Activated CD8-positive, alpha-beta T cell treated with anti-CD3 and anti-CD28 coated beads for 36 hours (primary cell): ENCODE results near the gene SEZ6L. TPM values are rescaled to one million over a fixed set of nuclear protein-coding genes. Genes with fewer than 3 reads are reported as not detected.

ENCODE experiments used
- ATAC-seq: fragments of 200-7000 bp; cut with Tn5 transposase; one replicate; pipeline ENCODE4 v1.10.0; 2021; ENCODE audit warnings: mild to moderate bottlenecking, moderate library complexity
- CTCF ChIA-PET: fragments of 350-600 bp; sonication (Branson Sonifier 250); formaldehyde crosslinking; loops from one replicate; lab custom pipeline; 2021; ENCODE audit warnings: antibody characterized with exemption; lab: Charles Lee
- POLR2A ChIA-PET: fragments of 350-600 bp; sonication (Branson Sonifier 250); formaldehyde crosslinking; loops from one replicate; lab custom pipeline; 2021; ENCODE audit warnings: antibody characterized with exemption; lab: Charles Lee
- DNase-seq: peaks from one replicate; pipeline ENCODE4 v3.0.0-alpha.2; 2020
- H3K27ac Mint-ChIP-seq: one replicate; pipeline ENCODE4 v1.8.0; 2021; ENCODE audit warnings: mild to moderate bottlenecking, mixed read lengths
- H3K27me3 Mint-ChIP-seq: one replicate; pipeline ENCODE4 v1.8.0; 2021; ENCODE audit warnings: mixed read lengths
- H3K36me3 Mint-ChIP-seq: one replicate; pipeline ENCODE4 v1.8.0; 2021; ENCODE audit warnings: low read depth, mixed read lengths
- H3K4me1 Mint-ChIP-seq: one replicate; pipeline ENCODE4 v1.8.0; 2021; ENCODE audit warnings: low read depth, mixed read lengths
- H3K4me3 Mint-ChIP-seq: one replicate; pipeline ENCODE4 v1.8.0; 2021; ENCODE audit warnings: mild to moderate bottlenecking, moderate library complexity, mixed read lengths
- H3K9me3 Mint-ChIP-seq: one replicate; pipeline ENCODE4 v1.8.0; 2021; ENCODE audit warnings: mixed read lengths
- CTCF ChIP-seq: fragments of 200-600 bp; IDR thresholded peaks from one replicate; pipeline ENCODE4 v1.8.0; 2022; ENCODE audit warnings: antibody characterized with exemption, mild to moderate bottlenecking
- intact Hi-C: fragments of 100-400 bp; cut with micrococcal nuclease; formaldehyde crosslinking; loops from one replicate; pipeline ENCODE4 v1.10.0; 2022
- total RNA-seq, 2 experiments: library from RNA; stranded (reverse); gene quantifications; one replicate each; pipeline ENCODE4 v1.2.3, GENCODE V29; 2021

Gene SEZ6L
- total RNA-seq: not detected

- Mint-ChIP-seq H3K27ac (no peak within 1 kb of the TSS), H3K4me1 (no peaks in the 10 kb centered on the region), H3K27me3 (peaks cover 75% of the 10 kb centered on the region), H3K4me3 (no peak within 1 kb of the TSS), H3K36me3 (no peaks in the 10 kb centered on the region), H3K9me3 (no peaks in the 10 kb centered on the region)
- intact Hi-C loops: loop anchor here (10.0 kb wide), 1 partner anchor 55 kb away; no protein-coding TSS in a partner anchor
- ChIA-PET POLR2A (interaction anchor here (1.1 kb wide), 1 partner anchor 13 kb away, joined by 3 read pairs; no protein-coding TSS in a partner anchor), CTCF (no interaction called here)
- DNase-seq (no peak), ATAC-seq (no peak)
- no peak for TF ChIP-seq CTCF
Observed at GRCh38 chr22:26169315-26170111, at the start of gene SEZ6L. SEZ6L (plus strand) TSS chr22:26169462; CDS start chr22:26169670, 208 bp downstream.

- Mint-ChIP-seq H3K4me3 (no peak overlapping the region), H3K27me3 (peaks cover 2% of the 10 kb centered on the region), H3K4me1 (no peaks in the 10 kb centered on the region), H3K27ac (no peak overlapping the region), H3K36me3 (no peaks in the 10 kb centered on the region), H3K9me3 (peaks cover 3% of the 10 kb centered on the region)
- CTCF ChIA-PET: no interaction called here
- intact Hi-C loops: no loop called here
- no peak for ATAC-seq
- POLR2A ChIA-PET: no interaction called here
- no peak for TF ChIP-seq CTCF
- no peak for DNase-seq
Observed at GRCh38 chr22:26122920-26123468, 46.3 kb upstream of the SEZ6L start.

GRCh38 chr22:26124991-26125725 lies 44.1 kb upstream of the SEZ6L start:
- no peak overlapping the region for H3K27ac Mint-ChIP-seq
- DNase-seq (no peak), ATAC-seq (no peak)
- H3K4me3 Mint-ChIP-seq: no peak overlapping the region
- H3K36me3 Mint-ChIP-seq: no peaks in the 10 kb centered on the region
- CTCF ChIA-PET: no interaction called here
- peaks cover 1% of the 10 kb centered on the region for H3K9me3 Mint-ChIP-seq
- no peak for TF ChIP-seq CTCF
- POLR2A ChIA-PET: no interaction called here
- no peaks in the 10 kb centered on the region for H3K4me1 Mint-ChIP-seq
- peaks cover 2% of the 10 kb centered on the region for H3K27me3 Mint-ChIP-seq
- intact Hi-C loops: no loop called here

GRCh38 chr22:26127126-26127525 lies 42.1 kb upstream of the SEZ6L start:
- Mint-ChIP-seq H3K36me3 (no peaks in the 10 kb centered on the region), H3K4me1 (no peaks in the 10 kb centered on the region)

More at GRCh38 chr22:26127126-26127525, 42.1 kb upstream of the SEZ6L start:
- ChIA-PET CTCF (interaction anchor here (1.5 kb wide), 1 partner anchor 203 kb away, joined by 4 read pairs; no protein-coding TSS in a partner anchor), POLR2A (no interaction called here)
- DNase-seq (no peak), ATAC-seq (no peak)
- peaks cover 1% of the 10 kb centered on the region for H3K9me3 Mint-ChIP-seq
- no peak overlapping the region for H3K27ac Mint-ChIP-seq
- H3K27me3 Mint-ChIP-seq: peaks cover 2% of the 10 kb centered on the region
- intact Hi-C loops: no loop called here
- no peak for TF ChIP-seq CTCF
- H3K4me3 Mint-ChIP-seq: no peak overlapping the region
